GM18507 (cell line): ENCODE data around the gene OR52E6.

ENCODE experiments used
- DNase-seq: peaks from one replicate; pipeline ENCODE4 v3.0.0; 2011; ENCODE audit warnings: low read depth; ENCODE audit not compliant: insufficient read length; ENCODE audit errors: extremely low spot score
- FAIRE-seq: peaks from 2 replicates; lab custom pipeline; 2011; peaks lifted over from hg19 to GRCh38; lab: Jason Lieb, UNC

Gene OR52E6

GRCh38 chr11:5841797-5842196 lies at the start of gene OR52E6:
TSS of gene OR52E6 (minus strand) at chr11:5841897. CDS start at chr11:5841897, 0 bp downstream.
- no peak for FAIRE-seq
- DNase-seq: no peak

GRCh38 chr11:5891216-5891800 lies 49.6 kb upstream of the OR52E6 start:
- DNase-seq (no peak), FAIRE-seq (no peak)

- no peak for DNase-seq
These were observed 46.0 kb upstream of the OR52E6 start for GRCh38 chr11:5887661-5888060.

GRCh38 chr11:5887172-5887571 lies 45.5 kb upstream of the OR52E6 start:
- DNase-seq: no peak
- no peak for FAIRE-seq

More at GRCh38 chr11:5887661-5888060, 46.0 kb upstream of the OR52E6 start:
- FAIRE-seq: no peak

- FAIRE-seq (no peak), DNase-seq (no peak)
These were observed 40.1 kb upstream of the OR52E6 start for GRCh38 chr11:5881756-5882155.

- FAIRE-seq (no peak), DNase-seq (no peak)
These were observed 38.6 kb upstream of the OR52E6 start, which contains the start of gene OR52E4 for GRCh38 chr11:5880329-5880728. TSS of gene OR52E4 (plus strand) at chr11:5880629. CDS start at chr11:5884293, 3,664 bp downstream.

GRCh38 chr11:5878564-5878963 lies 36.9 kb upstream of the OR52E6 start:
- FAIRE-seq (no peak), DNase-seq (no peak)

GRCh38 chr11:5865826-5866225 lies 24.1 kb upstream of the OR52E6 start:
- no peak for FAIRE-seq
- no peak for DNase-seq

GRCh38 chr11:5857590-5857989 lies 15.9 kb upstream of the OR52E6 start, which contains the start of gene OR52E8:
TSS of gene OR52E8 (minus strand) at chr11:5857690. CDS start at chr11:5857690, 0 bp downstream.
- FAIRE-seq (no peak), DNase-seq (no peak)

GRCh38 chr11:5851002-5851401 lies 9.3 kb upstream of the OR52E6 start:
- FAIRE-seq (no peak), DNase-seq (no peak)

- DNase-seq (no peak), FAIRE-seq (no peak)
These were observed 6.0 kb upstream of the OR52E6 start for GRCh38 chr11:5847711-5848110.

GRCh38 chr11:5846701-5847100 lies 5.0 kb upstream of the OR52E6 start:
- FAIRE-seq (no peak), DNase-seq (no peak)

GRCh38 chr11:5837695-5838094 lies 4.0 kb downstream of the OR52E6 start:
- FAIRE-seq (no peak), DNase-seq (no peak)

- no peak for FAIRE-seq
These were observed 8.3 kb downstream of the OR52E6 start for GRCh38 chr11:5833446-5833845.

GRCh38 chr11:5831196-5831829 lies 10.4 kb downstream of the OR52E6 start:
- no peak for FAIRE-seq
- no peak for DNase-seq

More at GRCh38 chr11:5833446-5833845, 8.3 kb downstream of the OR52E6 start:
- DNase-seq: no peak

- FAIRE-seq: peak; percentile 38
- DNase-seq: no peak
These were observed 23.3 kb downstream of the OR52E6 start for GRCh38 chr11:5818245-5818886.

GRCh38 chr11:5815534-5815933 lies 26.2 kb downstream of the OR52E6 start:
- DNase-seq: no peak
- FAIRE-seq: no peak

GRCh38 chr11:5809905-5810795 lies 31.5 kb downstream of the OR52E6 start:
- no peak for DNase-seq
- no peak for FAIRE-seq

- peak; percentile 5 for FAIRE-seq
- DNase-seq: no peak
These were observed 32.6 kb downstream of the OR52E6 start for GRCh38 chr11:5809122-5809519.
